ENCODE results near the gene PPM1K. TPM values are rescaled to one million over a fixed set of nuclear protein-coding genes. Genes with fewer than 3 reads are reported as not detected.

PPM1K gene
- total and polyA plus RNA-seq, 9 of the 15 experiments (the other 6 are each of a cell fraction or from before 2014, with no cell fraction given) = 8.2 to 18.0 (median 10.5) TPM

GRCh38 chr4:88283661-88284438, 511 bp downstream of the PPM1K start (continued):
- TF ChIP-seq ZBTB17 (CRISPR knock-in tag; IDR thresholded peaks at IDR 0.05) (no peak), GABPA (tag; conservative IDR thresholded peaks at IDR 0.05; ENCODE audit: low read depth) (peak; percentile 61), ZKSCAN3 (CRISPR knock-in tag; IDR thresholded peaks at IDR 0.05) (no peak), ATF4 (CRISPR knock-in tag; IDR thresholded peaks at IDR 0.05) (no peak), KAT8 (IDR thresholded peaks at IDR 0.05; ENCODE audit: low read depth) (no peak), RBBP5 (IDR thresholded peaks at IDR 0.05; ENCODE audit: borderline replicate concordance, insufficient read depth, low read length, poor library complexity, severe bottlenecking) (no peak), E2F5 (CRISPR knock-in tag; IDR thresholded peaks at IDR 0.05) (no peak), ZBTB12 (CRISPR knock-in tag; IDR thresholded peaks at IDR 0.05) (no peak), NFE2 (IDR thresholded peaks at IDR 0.05; ENCODE audit: low read depth) (no peak), MYBL2 (IDR thresholded peaks at IDR 0.05; ENCODE audit: low read depth) (no peak), MYBL2 (CRISPR knock-in tag; IDR thresholded peaks at IDR 0.05; ENCODE audit: borderline replicate concordance) (no peak), U2AF2 (optimal IDR thresholded peaks at IDR 0.05; ENCODE audit: low read depth, low read length) (no peak), ZNF740 (CRISPR knock-in tag; IDR thresholded peaks at IDR 0.05) (no peak), ZNF740 (tag; IDR thresholded peaks at IDR 0.05) (no peak), PHTF2 (CRISPR knock-in tag; IDR thresholded peaks at IDR 0.05) (no peak), EP400 (IDR thresholded peaks at IDR 0.05) (peak; percentile 1; the same call in 1 of the 2 replicates), NR1H2 (CRISPR knock-in tag; IDR thresholded peaks at IDR 0.05) (peak; percentile 75; the same call in 1 of the 2 replicates), BRD9 (IDR thresholded peaks at IDR 0.05; ENCODE audit: low read depth, partially characterized antibody) (no peak), TBL1XR1 (IDR thresholded peaks at IDR 0.05; ENCODE audit: low read length in 2 of 2) (no peak), RBFOX2 (IDR thresholded peaks at IDR 0.05; ENCODE audit: low read depth, low read length) (peak; percentile 77), CTCFL (IDR thresholded peaks at IDR 0.05; ENCODE audit: borderline replicate concordance, insufficient read depth, low read depth, low read length, poor library complexity, severe bottlenecking) (no peak), LEF1 (IDR thresholded peaks at IDR 0.05) (no peak), SMARCA4 (IDR thresholded peaks at IDR 0.05) (no peak)
